Activated naive CD4-positive, alpha-beta T cell treated with anti-CD3 and anti-CD28 coated beads, Interleukin-2, amount 50 U/mL, for 72 hours (primary cell): Measurements from ENCODE around the gene BUB1B. TPM values are rescaled to one million over a fixed set of nuclear protein-coding genes. Genes with fewer than 3 reads are reported as not detected.
"Not testable (repeated sequence)": the region's sequence is repeated elsewhere in the genome, so short reads cannot be mapped to it uniquely, and the experiment has no call there.

Experiments
- ATAC-seq, 2 donors: fragments of 150-1000 bp; cut with Tn5 transposase; 2 replicates each; pipeline ENCODE4 v1.10.0; 2021; ENCODE audit warnings: mild to moderate bottlenecking in 2 of 2, moderate library complexity in 2 of 2
- DNase-seq, 2 donors: peaks; one replicate each; pipeline ENCODE4 v3.0.0; 2021 to 2022; ENCODE audit warnings: low spot score in 2 of 2
- H3K27ac Mint-ChIP-seq, 2 donors: one replicate each; pipeline ENCODE4 v1.8.0; 2022; ENCODE audit warnings: mild to moderate bottlenecking in 2 of 2, mixed read lengths in 2 of 2
- H3K36me3 Mint-ChIP-seq, 2 donors: one replicate each; pipeline ENCODE4 v1.8.0; 2022; ENCODE audit warnings: mixed read lengths in 2 of 2
- H3K9me3 Mint-ChIP-seq, 2 donors: one replicate each; pipeline ENCODE4 v1.8.0; 2022; ENCODE audit warnings: mixed read lengths in 2 of 2
- total RNA-seq, 2 donors: library from RNA; stranded (reverse); gene quantifications; one replicate each; pipeline ENCODE4 v1.2.3, GENCODE V29; 2022

The BUB1B gene
- total RNA-seq, 2 donors from 2014 or later = 98.9 to 141 TPM

GRCh38 chr15:40130118-40130517 lies 30.8 kb upstream of the BUB1B start:
- DNase-seq = no peak

GRCh38 chr15:40130799-40131502 lies 29.9 kb upstream of the BUB1B start:
- H3K27ac Mint-ChIP-seq = peak overlapping the region in 1 of 2 donors; percentile 74
- ATAC-seq (peak; percentile 19 to 47), DNase-seq (no peak)
- no peaks in the 10 kb centered on the region for H3K9me3 Mint-ChIP-seq
- no peaks in the 10 kb centered on the region for H3K36me3 Mint-ChIP-seq

More at GRCh38 chr15:40130118-40130517, 30.8 kb upstream of the BUB1B start:
- Mint-ChIP-seq H3K27ac (no peak overlapping the region), H3K9me3 (no peaks in the 10 kb centered on the region), H3K36me3 (no peaks in the 10 kb centered on the region)
- ATAC-seq = no peak

DNA sequence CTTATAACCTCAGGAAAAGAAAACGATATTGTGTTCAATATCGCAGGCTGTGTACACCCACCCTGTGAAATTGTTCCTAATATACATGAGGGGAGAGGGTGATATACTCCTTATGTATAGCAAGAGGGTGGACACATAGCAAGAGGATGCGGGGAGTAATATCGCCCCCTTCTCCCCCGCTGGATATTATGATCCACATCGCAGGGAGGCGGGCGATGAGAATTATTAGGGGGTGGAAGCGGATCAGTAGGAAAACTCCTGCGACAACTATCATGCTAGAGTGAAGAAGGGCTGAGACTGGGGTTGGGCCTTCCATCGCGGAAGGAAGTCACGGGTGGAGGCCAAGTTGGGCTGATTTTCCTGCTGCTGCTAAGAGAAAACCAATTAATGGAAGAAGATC lies 27.3 kb upstream of the BUB1B start:
- DNase-seq = peak in 1 of 2 donors; percentile 26
- no peaks in the 10 kb centered on the region for H3K36me3 Mint-ChIP-seq
- H3K27ac Mint-ChIP-seq = no peak overlapping the region
- H3K9me3 Mint-ChIP-seq = no peaks in the 10 kb centered on the region
- ATAC-seq = no peak

GRCh38 chr15:40134885-40135284 lies 26.0 kb upstream of the BUB1B start:
- Mint-ChIP-seq H3K9me3 (no peaks in the 10 kb centered on the region), H3K36me3 (no peaks in the 10 kb centered on the region), H3K27ac (no peak overlapping the region)
- ATAC-seq (no peak), DNase-seq (no peak)

GRCh38 chr15:40135846-40136450 lies 24.9 kb upstream of the BUB1B start:
- H3K9me3 Mint-ChIP-seq, H3K36me3 Mint-ChIP-seq, DNase-seq, H3K27ac Mint-ChIP-seq, ATAC-seq: not testable (repeated sequence)

DNA sequence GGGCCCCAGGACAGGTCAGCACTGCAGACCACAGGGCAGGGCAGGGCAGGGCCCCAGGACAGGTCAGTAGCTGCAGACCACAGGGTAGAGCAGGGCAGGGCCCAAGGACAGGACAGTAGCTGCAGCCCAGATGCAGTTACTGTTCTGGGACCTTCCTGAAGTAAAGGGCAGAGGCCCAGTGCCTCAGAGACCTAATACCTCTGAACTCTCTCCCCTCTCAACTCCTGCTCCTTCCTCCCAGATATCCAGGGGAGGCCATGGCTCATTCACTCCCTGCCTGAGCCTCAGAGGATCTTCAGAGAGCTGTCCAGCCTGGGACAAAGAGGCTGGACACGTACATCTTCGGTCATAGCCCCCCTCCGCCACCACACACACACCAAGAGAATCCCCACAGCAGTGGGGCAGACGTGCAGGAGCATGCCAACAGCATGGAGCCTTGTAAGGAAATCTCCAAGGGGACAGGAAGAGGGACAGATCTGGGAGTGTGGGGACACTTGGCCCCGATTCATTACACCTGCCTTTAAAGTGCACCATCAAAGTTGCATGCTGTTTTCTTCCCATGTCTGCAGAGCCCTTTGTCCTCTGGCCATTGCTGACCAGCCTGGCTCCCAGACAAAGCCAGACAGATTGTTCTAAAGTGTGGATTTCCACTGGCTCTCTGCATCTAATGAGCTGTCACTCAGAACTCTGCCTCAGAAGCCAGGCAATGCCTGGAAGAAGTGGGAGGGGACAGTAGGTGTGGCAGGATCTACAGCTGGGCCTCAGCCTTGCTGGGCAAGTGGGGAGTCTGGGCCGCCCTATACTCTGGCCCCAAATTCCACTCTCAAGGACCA lies 24.2 kb upstream of the BUB1B start:
- ATAC-seq = no peak
- no peak overlapping the region for H3K27ac Mint-ChIP-seq
- no peaks in the 10 kb centered on the region for H3K36me3 Mint-ChIP-seq
- H3K9me3 Mint-ChIP-seq = no peaks in the 10 kb centered on the region
- no peak for DNase-seq

DNA sequence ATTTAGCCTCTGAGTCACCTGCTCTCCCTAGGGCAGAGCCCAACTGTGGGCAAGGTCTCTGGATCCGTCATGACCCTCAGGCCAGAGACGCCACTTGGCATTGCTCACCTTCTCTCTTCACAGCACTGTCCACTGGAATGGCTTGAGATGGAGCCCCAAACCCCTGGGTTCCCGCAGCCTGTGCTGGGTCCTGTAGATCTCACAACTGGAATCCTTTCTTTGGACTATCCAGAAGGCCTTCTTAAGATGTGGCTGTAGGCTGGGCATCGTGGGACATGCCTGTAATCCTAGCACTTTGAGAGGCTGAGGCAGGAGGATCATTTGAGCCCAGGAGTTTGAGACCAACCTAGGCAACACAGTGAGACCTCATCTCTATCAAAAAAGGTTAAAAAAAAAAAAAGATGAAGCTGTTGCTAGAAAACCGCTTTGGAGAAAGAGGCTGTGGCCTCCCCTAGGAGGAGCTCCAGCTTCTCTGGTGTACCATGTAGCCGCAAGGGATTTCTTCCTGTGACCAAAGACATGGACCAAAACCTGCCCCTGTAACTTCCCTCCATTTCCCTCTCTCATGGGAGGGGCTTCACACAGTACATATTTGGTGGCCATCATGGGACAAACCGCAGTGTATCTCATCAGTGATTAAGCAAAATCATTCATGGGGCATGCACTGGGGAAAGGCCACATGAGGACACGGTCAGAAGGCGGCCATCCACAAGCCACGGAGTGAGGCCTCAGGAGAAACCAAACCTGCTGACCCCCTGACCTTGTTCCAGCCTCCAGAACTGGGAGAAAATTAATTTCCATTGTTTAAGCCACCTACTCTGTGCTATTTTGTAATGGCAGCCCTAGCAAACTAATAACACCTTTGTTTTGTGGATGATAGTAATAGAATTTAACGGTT lies 23.3 kb upstream of the BUB1B start:
- no peak for ATAC-seq

DNA sequence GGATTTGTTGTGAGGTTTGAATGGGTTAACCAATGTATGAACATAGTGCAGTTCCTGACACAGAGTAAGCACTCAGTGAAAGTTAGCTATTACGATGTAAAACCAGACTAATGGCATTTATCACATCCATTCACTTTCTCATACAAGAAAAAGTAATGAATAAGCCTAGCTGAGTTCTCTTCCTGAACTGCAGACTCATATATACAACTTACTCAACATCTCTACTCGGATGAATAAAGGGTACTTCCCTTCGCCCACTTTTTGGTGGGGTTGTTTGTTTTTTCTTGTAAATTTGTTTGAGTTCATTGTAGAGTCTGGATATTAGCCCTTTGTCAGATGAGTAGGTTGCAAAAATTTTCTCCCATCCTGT lies 22.7 kb upstream of the BUB1B start:
- not testable (repeated sequence) for ATAC-seq, H3K9me3 Mint-ChIP-seq, H3K27ac Mint-ChIP-seq, H3K36me3 Mint-ChIP-seq, DNase-seq

More for the DNA sequence above, 23.3 kb upstream of the BUB1B start:
- no peak for DNase-seq
- Mint-ChIP-seq H3K27ac (no peak overlapping the region), H3K36me3 (no peaks in the 10 kb centered on the region), H3K9me3 (no peaks in the 10 kb centered on the region)

GRCh38 chr15:40142428-40142827 lies 18.4 kb upstream of the BUB1B start:
- Mint-ChIP-seq H3K36me3 (no peaks in the 10 kb centered on the region), H3K27ac (no peak overlapping the region), H3K9me3 (no peaks in the 10 kb centered on the region)
- DNase-seq (no peak), ATAC-seq (no peak)

DNA sequence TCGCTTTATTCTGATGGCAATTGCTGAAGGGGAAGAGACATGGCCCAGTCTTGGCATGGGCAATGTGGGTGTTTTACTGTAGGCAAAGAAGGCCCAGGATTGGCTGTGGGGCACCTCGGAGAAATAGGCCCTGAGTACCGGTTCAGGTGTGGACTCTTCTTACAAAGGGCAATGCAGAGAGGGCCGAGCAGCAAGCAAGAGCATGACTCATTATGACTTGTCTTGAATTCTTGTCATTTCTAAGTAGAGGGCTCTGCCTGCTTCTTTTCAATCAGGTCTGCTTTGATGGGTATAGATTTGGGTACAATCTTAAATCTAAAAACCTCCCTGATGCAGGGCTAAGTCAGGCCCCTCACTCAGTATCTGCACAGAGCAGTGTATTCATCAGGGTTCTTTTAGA lies 14.8 kb upstream of the BUB1B start:
- no peaks in the 10 kb centered on the region for H3K36me3 Mint-ChIP-seq
- ATAC-seq = no peak
- H3K9me3 Mint-ChIP-seq = no peaks in the 10 kb centered on the region
- no peak overlapping the region for H3K27ac Mint-ChIP-seq
- DNase-seq = no peak

- Mint-ChIP-seq H3K9me3 (no peaks in the 10 kb centered on the region), H3K27ac (no peak overlapping the region), H3K36me3 (no peaks in the 10 kb centered on the region)
- ATAC-seq (no peak), DNase-seq (no peak)
Observed at GRCh38 chr15:40149339-40149738, 11.5 kb upstream of the BUB1B start.

- Mint-ChIP-seq H3K9me3 (no peaks in the 10 kb centered on the region), H3K36me3 (no peaks in the 10 kb centered on the region), H3K27ac (peak overlapping the region in 1 of 2 donors; percentile 44)
- DNase-seq = no peak
- no peak for ATAC-seq
Observed at GRCh38 chr15:40150163-40150925, 10.5 kb upstream of the BUB1B start.

- Mint-ChIP-seq H3K36me3 (no peaks in the 10 kb centered on the region), H3K9me3 (no peaks in the 10 kb centered on the region), H3K27ac (no peak overlapping the region)
- ATAC-seq (no peak), DNase-seq (no peak)
Observed at GRCh38 chr15:40151499-40151898, 9.4 kb upstream of the BUB1B start.

DNA sequence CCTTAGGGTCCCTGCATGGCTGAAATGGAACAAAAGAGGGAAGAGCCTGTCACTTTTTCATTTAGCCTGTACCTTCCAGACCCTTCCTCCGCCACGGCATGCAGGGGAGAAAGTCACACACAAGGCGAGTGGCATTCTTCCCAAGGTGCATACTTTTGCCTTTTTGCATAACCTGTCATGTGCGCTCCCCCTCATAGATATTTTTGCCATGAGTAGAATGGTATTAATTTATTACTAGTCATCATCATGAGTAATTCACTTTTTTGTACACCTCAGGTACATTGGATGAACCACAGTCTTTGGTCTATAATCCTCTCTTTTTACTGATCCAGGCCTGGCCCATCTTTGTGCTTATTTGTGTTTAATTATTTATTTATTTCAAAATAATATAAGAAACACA lies 8.9 kb upstream of the BUB1B start:
- DNase-seq (no peak), ATAC-seq (no peak)
- H3K27ac Mint-ChIP-seq = no peak overlapping the region
- H3K9me3 Mint-ChIP-seq = no peaks in the 10 kb centered on the region
- no peaks in the 10 kb centered on the region for H3K36me3 Mint-ChIP-seq

GRCh38 chr15:40154821-40155220 lies 6.0 kb upstream of the BUB1B start:
- not testable (repeated sequence) for H3K36me3 Mint-ChIP-seq, DNase-seq, H3K9me3 Mint-ChIP-seq, H3K27ac Mint-ChIP-seq, ATAC-seq
